Measurements from ENCODE around the gene KLHDC8B. TPM values are rescaled to one million over a fixed set of nuclear protein-coding genes. Genes with fewer than 3 reads are reported as not detected.

The KLHDC8B gene
- polyA plus RNA-seq: 3.0 TPM in 1 of 2 replicates, not detected in the other

GRCh38 chr3:49171119-49171774, at the start of gene KLHDC8B:
Gene KLHDC8B, plus strand, starts transcription at chr3:49171598. Its CDS starts 1,172 bp downstream, at chr3:49172770.

GRCh38 chr3:49132437-49133225, 38.8 kb upstream of the KLHDC8B start, which contains the start of gene LAMB2:
Gene LAMB2, minus strand, starts transcription at chr3:49133050. Its CDS starts 183 bp downstream, at chr3:49132867.

GRCh38 chr3:49165771-49166751, 5.3 kb upstream of the KLHDC8B start, which contains the start of gene CCDC71:
Gene CCDC71, minus strand, starts transcription at chr3:49166331. Its CDS starts 2,123 bp downstream, at chr3:49164208.

Other genes with a start within 250 kb of the KLHDC8B start
- 91.4 and 105 TPM in 2 replicates for gene P4HTM, start 181.4 kb upstream of the KLHDC8B start, polyA plus RNA-seq
- 4.4 and 6.2 TPM in 2 replicates for gene WDR6, start 164.2 kb upstream of the KLHDC8B start, polyA plus RNA-seq
- 12.5 and 13.3 TPM in 2 replicates for gene DALRD3, start 153.0 kb upstream of the KLHDC8B start, polyA plus RNA-seq
- gene NDUFAF3, start 149.5 kb upstream of the KLHDC8B start, polyA plus RNA-seq: 158 and 201 TPM in 2 replicates
- gene IMPDH2, start 142.2 kb upstream of the KLHDC8B start, polyA plus RNA-seq: 45.7 and 59.5 TPM in 2 replicates
- gene QRICH1, start 77.5 kb upstream of the KLHDC8B start, polyA plus RNA-seq: 23.9 and 36.7 TPM in 2 replicates
- 58.5 and 59.6 TPM in 2 replicates for gene QARS1, start 66.8 kb upstream of the KLHDC8B start, polyA plus RNA-seq
- 2.1 and 3.5 TPM in 2 replicates for gene USP19, start 50.8 kb upstream of the KLHDC8B start, polyA plus RNA-seq
- gene LAMB2, start 38.5 kb upstream of the KLHDC8B start, polyA plus RNA-seq: 12.6 and 20.2 TPM in 2 replicates
- 0.71 TPM in 1 of 2 replicates, not detected in the other for gene CCDC71, start 5.3 kb upstream of the KLHDC8B start, polyA plus RNA-seq
- gene C3orf62, start 105.6 kb downstream of the KLHDC8B start, polyA plus RNA-seq: 6.3 and 6.5 TPM in 2 replicates
- gene USP4, start 168.5 kb downstream of the KLHDC8B start, polyA plus RNA-seq: 26.0 and 28.0 TPM in 2 replicates
- gene GPX1, start 186.8 kb downstream of the KLHDC8B start, polyA plus RNA-seq: 80.7 and 108 TPM in 2 replicates
- gene RHOA, start 240.4 kb downstream of the KLHDC8B start, polyA plus RNA-seq: 148 and 151 TPM in 2 replicates
- gene TCTA, start 240.8 kb downstream of the KLHDC8B start, polyA plus RNA-seq: 7.7 and 9.9 TPM in 2 replicates

Data from Purkinje cell (primary cell).